Ectodermal cell (in vitro differentiated cells): ENCODE data around the gene FALEC.

ENCODE experiments used
- H3K27ac ChIP-seq: 2 replicates; pipeline ENCODE4 v1.7.0; 2013; ENCODE audit warnings: mild to moderate bottlenecking, low read depth, low read length; ENCODE audit not compliant: insufficient read depth, poor library complexity, severe bottlenecking
- H3K27me3 ChIP-seq: 2 replicates; pipeline ENCODE4 v1.7.0; 2013; ENCODE audit warnings: mild to moderate bottlenecking, low read length; ENCODE audit not compliant: insufficient read depth, control insufficient read depth, poor library complexity, severe bottlenecking
- H3K36me3 ChIP-seq: one replicate; pipeline ENCODE4 v1.7.0; 2013; ENCODE audit warnings: low read length; ENCODE audit not compliant: control insufficient read depth, insufficient read depth
- H3K4me1 ChIP-seq: one replicate; pipeline ENCODE4 v1.7.0; 2013; ENCODE audit warnings: low read length; ENCODE audit not compliant: control insufficient read depth, insufficient read depth
- H3K4me3 ChIP-seq: 2 replicates; pipeline ENCODE4 v1.7.0; 2013; ENCODE audit warnings: low read depth, low read length, control low read depth; ENCODE audit not compliant: insufficient read depth
- H3K9me3 ChIP-seq: 2 replicates; pipeline ENCODE4 v1.7.0; 2013; ENCODE audit warnings: mild to moderate bottlenecking, low read length, moderate library complexity; ENCODE audit not compliant: control insufficient read depth
- WGBS, 2 experiments: methylation state at CpG; one replicate each; pipeline ENCODE4 v1.1.7; 2013; ENCODE audit warnings: missing lambda C conversion rate in 2 of 2; 5-methylcytosine and 5-hydroxymethylcytosine counted together

The FALEC gene

GRCh38 chr1:150511551-150511950, 4.0 kb upstream of the FALEC start:
- Histone ChIP-seq H3K4me3 (no peak overlapping the region), H3K27ac (no peak overlapping the region), H3K36me3 (no peaks in the 10 kb centered on the region), H3K9me3 (no peaks in the 10 kb centered on the region), H3K27me3 (no peaks in the 10 kb centered on the region), H3K4me1 (peaks cover 10% of the 10 kb centered on the region)
- 93 to 94% methylated on average over 12 of the region's 12 CpGs for WGBS, 2 experiments

DNA sequence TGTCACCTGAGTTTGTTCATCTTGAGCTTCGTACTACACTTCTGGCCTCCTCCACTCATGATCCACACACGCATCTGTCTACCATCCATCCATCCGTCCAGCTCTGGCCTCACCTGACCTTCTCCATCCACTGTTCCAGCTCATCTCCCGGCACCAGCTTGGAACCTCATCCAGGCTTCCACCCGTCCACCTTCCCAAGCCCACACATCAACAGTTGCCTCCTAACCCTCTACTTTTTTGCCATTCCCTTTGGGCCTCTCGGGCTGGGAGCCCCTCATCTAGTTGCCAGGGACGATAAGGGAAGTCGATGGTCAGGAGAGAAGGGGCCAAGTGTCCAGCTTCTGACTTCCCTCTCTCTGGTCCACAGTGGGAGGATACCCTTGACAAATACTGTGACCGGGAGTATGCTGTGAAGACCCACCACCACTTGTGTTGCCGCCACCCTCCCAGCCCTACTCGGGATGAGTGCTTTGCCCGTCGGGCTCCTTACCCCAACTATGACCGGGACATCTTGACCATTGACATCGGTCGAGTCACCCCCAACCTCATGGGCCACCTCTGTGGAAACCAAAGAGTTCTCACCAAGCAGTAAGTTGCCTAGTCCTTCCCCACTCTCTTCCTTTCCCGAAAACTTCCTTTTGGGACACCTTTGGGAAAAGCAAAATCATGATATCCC, 3.4 kb upstream of the FALEC start:
- no peaks in the 10 kb centered on the region for H3K9me3 ChIP-seq
- peaks cover 12% of the 10 kb centered on the region for H3K4me1 ChIP-seq
- WGBS, 2 experiments, result 87 to 89% methylated on average over 17 of the region's 17 CpGs
- H3K4me3 ChIP-seq, result no peak overlapping the region
- H3K27me3 ChIP-seq, result no peaks in the 10 kb centered on the region
- no peak overlapping the region for H3K27ac ChIP-seq
- no peaks in the 10 kb centered on the region for H3K36me3 ChIP-seq

DNA sequence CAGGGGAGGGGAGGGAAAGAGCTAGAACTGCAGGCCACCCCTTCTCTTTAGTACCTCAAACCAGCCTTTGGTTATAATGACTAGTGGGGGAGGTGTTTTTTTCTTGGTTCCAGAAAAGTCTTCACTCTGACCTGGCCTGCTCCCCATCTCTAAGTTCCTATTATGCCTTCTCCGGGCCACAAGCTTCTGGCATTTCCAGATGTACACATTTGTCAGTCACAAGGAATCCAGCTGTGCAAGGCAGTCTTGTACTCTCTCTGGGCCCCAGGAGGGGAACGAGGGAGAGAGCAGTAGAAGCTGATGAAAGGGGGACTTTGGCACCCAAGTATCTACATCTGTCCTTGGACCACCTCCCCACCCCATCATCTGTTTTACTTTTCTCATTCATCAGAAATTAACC, 2.7 kb upstream of the FALEC start:
- WGBS, 2 experiments, result 85 to 88% methylated on average over 2 of the region's 2 CpGs
- Histone ChIP-seq H3K36me3 (no peaks in the 10 kb centered on the region), H3K27ac (no peak overlapping the region), H3K4me1 (peaks cover 12% of the 10 kb centered on the region), H3K9me3 (no peaks in the 10 kb centered on the region), H3K4me3 (no peak overlapping the region), H3K27me3 (no peaks in the 10 kb centered on the region)

- Histone ChIP-seq H3K9me3 (no peaks in the 10 kb centered on the region), H3K27ac (no peak overlapping the region), H3K4me3 (no peak overlapping the region), H3K36me3 (no peaks in the 10 kb centered on the region), H3K4me1 (peaks cover 8% of the 10 kb centered on the region), H3K27me3 (no peaks in the 10 kb centered on the region)
- 92 to 93% methylated on average over 7 of the region's 7 CpGs for WGBS, 2 experiments
Measured at GRCh38 chr1:150513351-150513791, 2.2 kb upstream of the FALEC start.

- no peaks in the 10 kb centered on the region for H3K9me3 ChIP-seq
- no peak overlapping the region for H3K27ac ChIP-seq
- peaks cover 6% of the 10 kb centered on the region for H3K4me1 ChIP-seq
- H3K27me3 ChIP-seq, result no peaks in the 10 kb centered on the region
- 94 to 95% methylated on average over 9 of the region's 9 CpGs for WGBS, 2 experiments
- H3K36me3 ChIP-seq, result no peaks in the 10 kb centered on the region
- no peak overlapping the region for H3K4me3 ChIP-seq
Measured at GRCh38 chr1:150514260-150514659, 1.3 kb upstream of the FALEC start.

- Histone ChIP-seq H3K4me1 (peaks cover 6% of the 10 kb centered on the region), H3K27ac (peak overlapping the region; percentile 74), H3K27me3 (no peaks in the 10 kb centered on the region), H3K9me3 (no peaks in the 10 kb centered on the region), H3K4me3 (peak overlapping the region; percentile 69), H3K36me3 (no peaks in the 10 kb centered on the region)
- 38 to 40% methylated on average over 21 of the region's 21 CpGs for WGBS, 2 experiments
Measured at GRCh38 chr1:150514913-150515327, 632 bp upstream of the FALEC start.

GRCh38 chr1:150516050-150516591, 569 bp downstream of the FALEC start:
- Histone ChIP-seq H3K36me3 (no peaks in the 10 kb centered on the region), H3K9me3 (no peaks in the 10 kb centered on the region), H3K4me3 (peak overlapping the region; percentile 69), H3K27me3 (no peaks in the 10 kb centered on the region), H3K4me1 (peaks cover 6% of the 10 kb centered on the region), H3K27ac (no peak overlapping the region)
- 44% methylated on average over 19 of the region's 19 CpGs for WGBS, 2 experiments

GRCh38 chr1:150516616-150517015, 1.1 kb downstream of the FALEC start:
- Histone ChIP-seq H3K36me3 (no peaks in the 10 kb centered on the region), H3K4me1 (peaks cover 6% of the 10 kb centered on the region), H3K27ac (no peak overlapping the region), H3K4me3 (peak overlapping the region; percentile 69), H3K9me3 (no peaks in the 10 kb centered on the region), H3K27me3 (no peaks in the 10 kb centered on the region)
- WGBS, 2 experiments, result 52 to 58% methylated on average over 4 of the region's 4 CpGs

DNA sequence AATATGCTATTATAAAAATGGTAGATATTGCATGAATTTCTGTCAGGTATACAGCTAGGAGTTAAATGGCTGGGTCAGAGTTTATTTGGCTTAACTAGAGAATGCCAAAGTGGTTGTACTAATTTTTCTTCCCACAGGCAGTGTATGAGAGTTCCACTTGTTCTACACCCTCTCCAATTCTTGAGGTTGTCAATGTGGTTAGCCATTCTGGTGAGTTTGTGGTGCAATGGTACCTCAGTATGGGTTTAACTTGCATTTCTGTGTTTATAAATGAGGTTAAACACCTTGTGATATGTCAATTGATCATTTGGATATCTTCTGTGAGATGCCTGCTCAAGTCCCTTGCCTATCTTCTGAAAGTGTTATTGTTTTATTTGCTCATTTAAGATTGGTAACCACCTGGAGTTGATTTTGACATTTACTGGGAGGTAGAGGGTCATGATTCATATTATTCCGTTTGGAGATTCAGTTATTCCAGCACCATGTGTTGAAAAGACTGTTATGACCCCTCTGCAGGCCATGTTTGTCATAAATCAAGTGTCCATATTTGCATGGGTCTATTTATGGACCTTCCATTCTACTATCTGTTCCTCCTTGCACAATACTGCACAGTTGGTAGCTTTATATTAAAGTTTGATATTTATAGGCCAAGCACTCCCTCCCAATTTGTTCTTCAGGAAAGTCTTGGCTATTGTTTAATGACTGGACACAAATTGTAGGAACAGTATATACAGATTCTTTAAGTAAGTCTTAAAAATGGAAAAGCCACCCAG, 5.8 kb downstream of the FALEC start:
- WGBS, 2 experiments, result 89% methylated on average over 1 of the region's 1 CpG
- H3K27me3 ChIP-seq, result no peaks in the 10 kb centered on the region
- H3K36me3 ChIP-seq, result no peaks in the 10 kb centered on the region
- no peak overlapping the region for H3K27ac ChIP-seq
- no peak overlapping the region for H3K4me3 ChIP-seq
- H3K9me3 ChIP-seq, result no peaks in the 10 kb centered on the region
- H3K4me1 ChIP-seq, result peaks cover 4% of the 10 kb centered on the region

- H3K27ac ChIP-seq, result no peak overlapping the region
- H3K4me3 ChIP-seq, result no peak overlapping the region
- H3K36me3 ChIP-seq, result no peaks in the 10 kb centered on the region
- no peaks in the 10 kb centered on the region for H3K4me1 ChIP-seq
- 95% methylated on average over 3 of the region's 3 CpGs for WGBS, 2 experiments
- no peaks in the 10 kb centered on the region for H3K9me3 ChIP-seq
- H3K27me3 ChIP-seq, result no peaks in the 10 kb centered on the region
Measured at GRCh38 chr1:150525348-150525747, 9.8 kb downstream of the FALEC start.
